ENCODE data around the gene GNB2. TPM values are rescaled to one million over a fixed set of nuclear protein-coding genes. Genes with fewer than 3 reads are reported as not detected.
A peak's percentile ranks its signal among the peaks of the same experiment; 100 is the strongest.

Gene GNB2
- total RNA-seq, 1 experiment from 2014 or later: 65.0 TPM

DNA sequence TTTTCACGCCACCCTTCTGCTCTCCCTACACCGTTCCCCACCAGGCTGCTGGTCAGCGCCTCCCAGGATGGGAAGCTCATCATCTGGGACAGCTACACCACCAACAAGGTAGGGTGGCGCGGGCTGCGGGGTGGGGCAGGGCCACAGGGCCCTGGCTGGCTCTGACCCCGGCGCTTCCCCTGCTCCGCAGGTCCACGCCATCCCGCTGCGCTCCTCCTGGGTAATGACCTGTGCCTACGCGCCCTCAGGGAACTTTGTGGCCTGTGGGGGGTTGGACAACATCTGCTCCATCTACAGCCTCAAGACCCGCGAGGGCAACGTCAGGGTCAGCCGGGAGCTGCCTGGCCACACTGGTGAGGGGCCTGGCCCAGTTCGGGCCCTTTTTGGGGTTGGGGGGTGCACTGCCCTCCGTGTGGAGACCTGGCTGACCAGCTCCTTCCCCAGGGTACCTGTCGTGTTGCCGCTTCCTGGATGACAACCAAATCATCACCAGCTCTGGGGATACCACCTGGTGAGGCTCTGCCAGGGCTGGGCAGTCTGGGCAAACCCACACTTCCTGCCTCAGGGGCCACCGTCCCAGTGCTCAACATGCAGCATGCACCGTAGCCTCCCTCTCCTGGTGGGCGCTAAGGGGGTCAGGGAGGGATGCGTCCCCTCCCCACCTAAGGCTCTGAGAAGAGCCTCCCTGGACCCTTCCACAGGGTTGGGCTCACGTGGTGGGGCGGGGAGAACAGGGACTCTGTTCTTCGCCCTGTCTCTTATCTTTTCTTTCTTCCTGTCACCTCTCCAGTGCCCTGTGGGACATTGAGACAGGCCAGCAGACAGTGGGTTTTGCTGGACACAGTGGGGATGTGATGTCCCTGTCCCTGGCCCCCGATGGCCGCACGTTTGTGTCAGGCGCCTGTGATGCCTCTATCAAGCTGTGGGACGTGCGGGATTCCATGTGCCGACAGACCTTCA is 4.0 kb downstream of the GNB2 start:
- Histone ChIP-seq H3K9me2 (replicated peaks; ENCODE audit: insufficient read depth, low read length) (no peaks in the 10 kb centered on the region), H3K4me1 (ENCODE audit: low read length) (peaks cover 9% of the 10 kb centered on the region), H3K27me3 (ENCODE audit: low read length) (no peaks in the 10 kb centered on the region), H4K20me1 (ENCODE audit: insufficient read depth, low read depth, low read length) (peaks cover 7% of the 10 kb centered on the region; the same call in 1 of the 2 replicates), H3K4me3 (ENCODE audit: low read length) (no peak overlapping the region), H3K9ac (ENCODE audit: low read length) (no peak overlapping the region), H2AFZ (ENCODE audit: low read length) (no peak overlapping the region), H3K9me3 (ENCODE audit: low read length) (no peaks in the 10 kb centered on the region), H3K4me2 (ENCODE audit: low read depth, low read length, poor library complexity, severe bottlenecking) (no peak overlapping the region), H3K79me2 (ENCODE audit: low read length) (peaks cover 17% of the 10 kb centered on the region), H3K36me3 (ENCODE audit: insufficient read depth, low read length) (peaks cover 10% of the 10 kb centered on the region), H3K27ac (ENCODE audit: low read length) (no peak overlapping the region)
- DNase-seq: no peak

DNA sequence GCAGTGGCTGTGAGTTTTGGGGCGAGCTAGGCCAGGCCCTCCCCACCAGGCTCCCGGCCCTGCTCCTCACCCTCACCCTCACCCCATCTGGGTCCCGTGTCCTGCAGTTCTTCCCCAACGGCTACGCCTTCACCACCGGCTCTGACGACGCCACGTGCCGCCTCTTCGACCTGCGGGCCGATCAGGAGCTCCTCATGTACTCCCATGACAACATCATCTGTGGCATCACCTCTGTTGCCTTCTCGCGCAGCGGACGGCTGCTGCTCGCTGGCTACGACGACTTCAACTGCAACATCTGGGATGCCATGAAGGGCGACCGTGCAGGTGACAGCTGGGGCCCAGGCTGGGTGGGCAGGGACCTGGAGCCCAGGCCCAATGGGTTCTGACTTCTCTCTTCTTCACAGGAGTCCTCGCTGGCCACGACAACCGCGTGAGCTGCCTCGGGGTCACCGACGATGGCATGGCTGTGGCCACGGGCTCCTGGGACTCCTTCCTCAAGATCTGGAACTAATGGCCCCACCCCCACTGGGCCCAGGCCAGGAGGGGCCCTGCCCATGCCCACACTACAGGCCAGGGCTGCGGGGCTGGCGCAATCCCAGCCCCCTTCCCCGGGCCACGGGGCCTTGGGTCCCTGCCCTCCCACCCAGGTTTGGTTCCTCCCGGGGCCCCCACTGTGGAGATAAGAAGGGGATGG is 4.9 kb downstream of the GNB2 start:
- no peak for DNase-seq
- Histone ChIP-seq H3K4me2 (ENCODE audit: low read depth, low read length, poor library complexity, severe bottlenecking) (no peak overlapping the region), H3K9me3 (ENCODE audit: low read length) (no peaks in the 10 kb centered on the region), H2AFZ (ENCODE audit: low read length) (no peak overlapping the region), H3K4me1 (ENCODE audit: low read length) (peaks cover 6% of the 10 kb centered on the region), H4K20me1 (ENCODE audit: insufficient read depth, low read depth, low read length) (peaks cover 8% of the 10 kb centered on the region; the same call in 1 of the 2 replicates), H3K36me3 (ENCODE audit: insufficient read depth, low read length) (peaks cover 11% of the 10 kb centered on the region), H3K27ac (ENCODE audit: low read length) (no peak overlapping the region), H3K9ac (ENCODE audit: low read length) (no peak overlapping the region), H3K9me2 (replicated peaks; ENCODE audit: insufficient read depth, low read length) (no peaks in the 10 kb centered on the region), H3K79me2 (ENCODE audit: low read length) (peaks cover 17% of the 10 kb centered on the region), H3K27me3 (ENCODE audit: low read length) (no peaks in the 10 kb centered on the region), H3K4me3 (ENCODE audit: low read length) (no peak overlapping the region)

DNA sequence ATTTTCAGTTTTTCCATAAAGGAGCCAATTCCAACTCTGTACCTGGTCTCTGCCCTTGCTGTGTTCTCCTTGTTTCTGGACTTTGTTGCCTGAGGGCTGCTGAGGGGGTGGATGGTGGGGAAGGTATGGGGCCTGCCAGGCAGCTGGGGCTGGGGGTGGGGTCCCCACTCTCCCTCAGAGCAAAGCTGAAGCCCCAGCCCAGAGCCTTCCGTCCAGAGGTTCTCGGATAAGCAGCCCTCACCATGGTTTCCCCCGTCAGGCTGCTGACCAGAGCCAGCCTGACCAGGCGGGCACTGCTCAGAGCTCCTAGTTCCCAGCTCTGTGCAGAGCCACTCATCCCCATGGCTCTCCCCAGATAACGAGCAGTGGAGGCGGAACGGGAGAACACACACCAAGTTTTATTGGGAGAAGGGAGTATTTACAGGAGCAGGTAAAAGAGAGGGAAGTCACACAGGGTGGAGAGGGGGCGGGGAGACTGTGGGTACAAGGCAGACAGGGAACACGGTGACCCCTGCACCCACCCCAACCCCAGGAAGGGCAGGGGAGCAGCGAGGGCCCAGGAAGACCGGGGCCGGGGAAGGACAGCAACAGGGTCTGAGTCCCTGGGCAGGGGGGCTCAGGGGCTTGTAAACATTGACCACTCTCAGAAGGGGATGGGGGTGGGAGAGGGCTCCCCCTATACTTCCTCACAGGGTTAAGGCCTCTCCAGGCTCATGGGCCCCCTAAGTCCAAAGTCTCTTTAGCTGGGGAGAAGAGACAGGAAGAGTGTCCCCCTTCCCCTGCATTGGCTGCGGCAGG is 5.8 kb downstream of the GNB2 start:
- Histone ChIP-seq H3K4me3 (ENCODE audit: low read length) (no peak overlapping the region), H3K9ac (ENCODE audit: low read length) (no peak overlapping the region), H3K9me2 (replicated peaks; ENCODE audit: insufficient read depth, low read length) (no peaks in the 10 kb centered on the region), H2AFZ (ENCODE audit: low read length) (no peak overlapping the region), H3K4me2 (ENCODE audit: low read depth, low read length, poor library complexity, severe bottlenecking) (no peak overlapping the region), H3K4me1 (ENCODE audit: low read length) (peaks cover 6% of the 10 kb centered on the region), H3K36me3 (ENCODE audit: insufficient read depth, low read length) (peaks cover 11% of the 10 kb centered on the region), H3K27ac (ENCODE audit: low read length) (no peak overlapping the region), H3K79me2 (ENCODE audit: low read length) (peaks cover 11% of the 10 kb centered on the region), H4K20me1 (ENCODE audit: insufficient read depth, low read depth, low read length) (peaks cover 8% of the 10 kb centered on the region; the same call in 1 of the 2 replicates), H3K9me3 (ENCODE audit: low read length) (no peaks in the 10 kb centered on the region), H3K27me3 (ENCODE audit: low read length) (no peaks in the 10 kb centered on the region)
- DNase-seq: no peak

DNA sequence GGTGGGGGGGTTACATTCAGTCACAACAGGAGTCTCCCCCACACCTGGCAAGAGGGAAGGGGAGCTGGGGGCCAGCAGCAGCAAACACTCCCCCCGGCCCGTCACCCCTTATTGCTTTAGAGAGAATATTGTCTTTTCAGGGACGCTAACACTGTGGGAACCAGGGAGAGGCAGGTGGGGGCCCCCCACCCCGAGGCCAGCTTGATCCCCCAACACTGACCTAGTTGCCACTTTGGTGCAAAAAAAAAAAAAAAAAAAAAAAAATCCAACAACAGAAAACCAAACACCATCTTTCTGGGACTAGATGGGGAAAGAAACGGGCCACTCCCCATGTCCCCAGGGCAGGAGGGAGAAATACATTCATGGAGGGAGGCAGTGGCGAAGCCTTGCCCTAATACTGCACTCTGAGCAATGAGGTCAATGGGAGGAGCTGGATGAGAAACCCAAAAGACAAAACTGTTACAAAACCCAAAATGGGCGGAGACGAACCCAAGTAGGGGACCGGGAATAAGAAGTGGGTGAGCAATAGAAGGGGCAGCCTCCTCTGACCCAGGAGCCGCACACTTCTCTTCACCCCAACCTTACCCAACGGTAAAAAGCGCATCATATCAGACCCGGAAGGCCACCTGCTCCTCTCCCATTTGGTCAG is 6.5 kb downstream of the GNB2 start:
- no peak overlapping the region for H3K9ac ChIP-seq (ENCODE audit: low read length)
- H3K4me3 ChIP-seq (ENCODE audit: low read length): no peak overlapping the region
- H3K4me1 ChIP-seq (ENCODE audit: low read length): peaks cover 6% of the 10 kb centered on the region
- H3K9me3 ChIP-seq (ENCODE audit: low read length): no peaks in the 10 kb centered on the region
- H3K27me3 ChIP-seq (ENCODE audit: low read length): no peaks in the 10 kb centered on the region
- peaks cover 3% of the 10 kb centered on the region; the same call in 1 of the 2 replicates for H4K20me1 ChIP-seq (ENCODE audit: insufficient read depth, low read depth, low read length)
- peaks cover 5% of the 10 kb centered on the region; the same call in 1 of the 2 replicates for H3K79me2 ChIP-seq (ENCODE audit: low read length)
- peak; percentile 62 for DNase-seq
- no peaks in the 10 kb centered on the region for H3K9me2 ChIP-seq (replicated peaks; ENCODE audit: insufficient read depth, low read length)
- H3K27ac ChIP-seq (ENCODE audit: low read length): no peak overlapping the region
- H3K36me3 ChIP-seq (ENCODE audit: insufficient read depth, low read length): peaks cover 11% of the 10 kb centered on the region
- no peak overlapping the region for H2AFZ ChIP-seq (ENCODE audit: low read length)
- no peak overlapping the region for H3K4me2 ChIP-seq (ENCODE audit: low read depth, low read length, poor library complexity, severe bottlenecking)

DNA sequence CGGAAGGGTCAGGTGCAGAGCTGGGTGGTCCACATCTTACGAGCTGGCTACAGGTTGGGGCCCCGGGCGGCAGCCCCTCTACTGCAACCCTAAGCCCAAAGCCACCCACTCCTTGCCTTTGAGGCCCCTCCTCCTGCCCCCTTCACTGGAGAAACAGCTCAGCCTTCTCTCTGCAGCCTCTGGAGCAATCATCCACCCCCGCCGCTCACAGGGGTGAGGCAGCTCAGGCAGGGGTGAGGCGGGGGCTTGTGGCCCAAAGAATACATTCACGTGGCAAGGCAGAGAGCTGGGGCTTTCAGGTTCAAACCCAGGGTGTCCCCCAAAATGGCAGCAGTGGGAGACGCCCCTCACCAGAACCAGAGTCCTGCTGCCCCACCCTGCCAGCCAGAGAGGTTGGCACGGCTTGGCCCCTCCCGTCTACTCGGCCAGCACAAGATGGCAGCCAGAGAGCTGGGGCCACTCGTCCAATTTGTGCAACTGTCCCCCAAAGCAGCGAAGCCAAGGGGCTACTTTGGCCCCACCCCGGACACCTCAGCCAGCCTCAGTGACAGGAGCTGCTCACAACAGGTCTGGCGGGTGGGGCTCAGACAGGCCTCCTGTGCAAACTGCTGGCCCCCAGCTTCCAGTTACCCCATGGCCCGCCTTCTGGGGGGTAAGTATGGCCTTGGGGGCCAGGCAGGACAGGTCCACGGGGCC is 7.2 kb downstream of the GNB2 start:
- Histone ChIP-seq H3K4me3 (ENCODE audit: low read length) (no peak overlapping the region), H3K27me3 (ENCODE audit: low read length) (no peaks in the 10 kb centered on the region), H3K27ac (ENCODE audit: low read length) (no peak overlapping the region), H3K4me2 (ENCODE audit: low read depth, low read length, poor library complexity, severe bottlenecking) (no peak overlapping the region), H3K36me3 (ENCODE audit: insufficient read depth, low read length) (peaks cover 11% of the 10 kb centered on the region), H3K9me2 (replicated peaks; ENCODE audit: insufficient read depth, low read length) (no peaks in the 10 kb centered on the region), H2AFZ (ENCODE audit: low read length) (no peak overlapping the region), H3K9ac (ENCODE audit: low read length) (no peak overlapping the region), H3K79me2 (ENCODE audit: low read length) (peaks cover 3% of the 10 kb centered on the region; the same call in 1 of the 2 replicates), H4K20me1 (ENCODE audit: insufficient read depth, low read depth, low read length) (peaks cover 3% of the 10 kb centered on the region; the same call in 1 of the 2 replicates), H3K9me3 (ENCODE audit: low read length) (no peaks in the 10 kb centered on the region), H3K4me1 (ENCODE audit: low read length) (peaks cover 6% of the 10 kb centered on the region)
- DNase-seq: no peak

DNA sequence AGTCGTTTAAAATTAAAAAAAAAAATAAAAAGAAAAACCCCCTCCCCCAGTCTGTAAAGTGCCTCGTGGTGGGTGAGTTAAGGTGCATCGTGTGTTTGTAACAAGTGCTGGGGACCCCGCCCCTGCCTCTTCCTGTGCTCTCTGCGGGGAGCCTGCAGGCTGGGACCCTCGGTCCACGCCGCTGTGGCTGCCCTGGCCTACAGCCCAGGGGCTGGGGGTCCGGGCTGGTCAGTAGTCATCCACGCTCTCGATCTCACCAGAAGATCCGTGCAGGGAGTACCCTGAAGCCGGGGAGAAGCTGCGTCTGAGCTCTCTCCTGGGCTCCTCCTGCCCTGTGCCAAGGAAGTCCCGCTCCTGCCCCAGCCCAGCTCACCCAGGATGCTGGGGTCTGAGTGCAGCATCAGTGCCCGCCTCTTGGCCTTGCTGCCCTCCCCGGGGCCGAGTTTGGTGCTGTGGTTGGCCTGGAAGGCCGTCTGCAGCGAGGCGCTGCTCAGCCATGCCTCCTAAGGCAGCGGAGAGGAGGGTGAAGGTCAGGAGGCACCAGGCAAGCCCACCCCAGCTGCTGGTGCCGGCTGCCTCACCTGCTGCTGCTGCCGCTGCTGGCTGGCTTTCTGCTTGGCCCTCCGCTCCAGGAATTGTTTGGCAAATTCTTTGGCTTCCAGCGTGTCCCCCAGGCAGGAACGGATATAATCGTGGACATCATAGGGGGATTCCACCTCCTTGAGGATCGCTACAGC is 8.1 kb downstream of the GNB2 start:
- Histone ChIP-seq H3K4me2 (ENCODE audit: low read depth, low read length, poor library complexity, severe bottlenecking) (no peak overlapping the region), H3K36me3 (ENCODE audit: insufficient read depth, low read length) (peaks cover 11% of the 10 kb centered on the region), H3K9me3 (ENCODE audit: low read length) (no peaks in the 10 kb centered on the region), H3K4me3 (ENCODE audit: low read length) (no peak overlapping the region), H3K27me3 (ENCODE audit: low read length) (no peaks in the 10 kb centered on the region), H3K9me2 (replicated peaks; ENCODE audit: insufficient read depth, low read length) (no peaks in the 10 kb centered on the region), H2AFZ (ENCODE audit: low read length) (no peak overlapping the region), H3K4me1 (ENCODE audit: low read length) (peaks cover 2% of the 10 kb centered on the region), H3K27ac (ENCODE audit: low read length) (no peak overlapping the region), H4K20me1 (ENCODE audit: insufficient read depth, low read depth, low read length) (0 out of 2 replicates have a peak, but pooled peaks cover 3% of the 10 kb centered on the region), H3K79me2 (ENCODE audit: low read length) (no peaks in the 10 kb centered on the region; the same call in 1 of the 2 replicates), H3K9ac (ENCODE audit: low read length) (no peak overlapping the region)
- no peak for DNase-seq
